Limb (tissue), 2 donors: ENCODE measurements around the gene PRKG1.

Source experiments
- DNase-seq, 2 donors: peaks; one replicate each; pipeline ENCODE4 v3.0.0-alpha.2; 2016; ENCODE audit errors: extremely low spot score in 2 of 2

The PRKG1 gene

GRCh38 chr10:51792678-51793077 lies 718.4 kb downstream of the PRKG1 start:
- no peak for DNase-seq

DNA sequence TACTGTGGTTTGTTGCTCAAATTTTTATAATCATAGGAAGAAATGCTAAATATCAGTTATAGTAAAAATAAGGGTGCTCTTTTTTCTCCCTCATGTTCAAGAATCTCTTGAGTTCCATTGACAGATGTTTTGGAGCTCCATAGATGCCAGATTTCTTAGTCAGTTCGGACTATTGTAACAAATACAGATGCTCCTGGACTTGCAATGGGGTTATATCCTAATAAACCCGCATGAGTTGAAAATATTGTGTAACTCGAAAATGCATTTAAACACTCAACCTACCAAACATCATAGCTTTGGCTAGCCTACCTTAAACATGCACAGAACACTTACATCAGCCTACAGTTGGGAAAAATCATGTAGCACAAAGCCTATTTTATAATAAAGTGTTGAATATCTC lies 725.8 kb downstream of the PRKG1 start:
- DNase-seq = no peak

DNA sequence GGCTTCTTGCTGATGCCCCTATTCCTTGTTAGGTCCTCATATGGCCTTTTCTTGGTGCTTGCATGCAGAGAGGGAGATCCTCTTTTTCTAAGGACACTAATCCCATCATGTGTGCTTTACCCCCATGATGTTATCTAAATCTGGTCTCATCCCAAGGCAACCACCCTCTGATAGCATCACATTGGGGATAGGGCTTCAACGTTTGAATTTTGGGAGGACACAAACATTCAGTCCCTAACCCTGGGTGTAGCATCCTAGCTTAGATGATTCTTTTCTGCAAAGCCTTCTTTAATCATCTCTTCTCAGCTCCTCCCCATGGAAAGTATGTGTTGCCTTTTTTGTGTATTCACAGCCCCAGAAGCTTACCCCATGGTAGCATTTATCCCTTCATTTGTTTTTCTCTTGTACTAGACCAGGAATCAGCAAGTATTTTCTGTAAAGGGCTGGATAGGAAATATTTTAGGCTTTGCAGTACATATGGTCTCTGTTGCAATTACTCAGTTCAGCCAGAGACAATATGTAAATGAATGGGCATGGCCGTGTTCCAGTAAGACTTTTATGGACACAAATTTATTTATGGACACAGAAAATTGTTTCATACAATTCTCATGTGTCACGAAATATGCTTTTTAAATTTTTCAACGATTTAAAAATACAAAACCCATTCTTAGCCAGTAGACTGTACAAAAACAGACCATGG lies 726.6 kb downstream of the PRKG1 start:
- DNase-seq = no peak

- DNase-seq = no peak
These were observed 727.7 kb downstream of the PRKG1 start for GRCh38 chr10:51802030-51802429.

DNA sequence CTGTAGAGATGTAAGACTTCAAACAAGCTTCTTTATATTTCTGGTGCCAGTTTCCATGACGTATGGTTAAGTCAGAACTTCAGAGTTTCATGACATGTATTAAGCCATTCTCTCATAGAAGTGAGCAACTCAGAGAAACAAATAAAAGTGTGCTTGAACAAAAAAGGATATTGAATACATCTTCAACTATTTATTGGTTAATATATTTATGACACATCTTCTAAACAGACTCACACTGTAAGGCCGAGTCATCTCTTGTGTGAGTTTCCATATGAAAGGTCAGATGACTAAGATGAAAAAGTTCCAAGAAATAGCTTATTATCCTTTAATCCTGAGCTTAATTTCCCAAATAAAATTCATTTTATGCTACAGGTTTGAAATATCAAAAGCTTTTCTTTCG lies 730.6 kb downstream of the PRKG1 start:
- no peak for DNase-seq

DNA sequence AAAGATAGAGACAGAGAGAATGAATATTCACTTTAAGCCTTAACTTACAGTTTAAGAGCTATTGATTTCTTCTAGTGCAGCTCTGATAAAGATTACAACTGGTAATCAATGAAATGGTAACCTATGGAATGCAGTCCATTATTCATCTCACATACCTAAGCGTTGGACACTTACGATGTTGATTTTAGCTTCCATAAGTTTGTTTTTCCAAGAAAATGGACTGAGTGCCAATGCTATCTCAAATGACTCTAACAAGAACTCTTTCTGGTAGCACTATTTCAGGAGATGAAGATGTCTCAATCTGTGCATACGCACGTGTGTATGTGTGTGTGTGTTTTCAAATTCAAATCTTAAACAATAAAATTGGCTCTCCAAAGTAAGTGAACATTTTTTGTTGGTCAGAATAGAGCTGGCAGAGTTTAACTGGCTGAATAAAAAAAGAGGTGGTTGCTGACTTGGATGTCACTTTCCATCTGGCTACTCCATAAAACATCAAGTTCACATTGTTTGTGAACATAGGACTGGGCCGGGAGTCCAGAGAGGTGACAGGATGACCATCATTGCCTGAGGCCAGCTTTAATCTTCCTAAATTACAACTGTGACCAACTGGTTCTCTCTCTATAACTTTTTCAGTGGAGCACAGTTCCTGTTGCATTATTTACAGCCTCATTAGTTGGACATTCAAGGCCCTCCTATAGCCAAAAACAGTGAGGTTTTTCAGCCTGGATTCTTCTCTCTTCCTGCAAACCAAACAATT lies 732.0 kb downstream of the PRKG1 start:
- DNase-seq = no peak

DNA sequence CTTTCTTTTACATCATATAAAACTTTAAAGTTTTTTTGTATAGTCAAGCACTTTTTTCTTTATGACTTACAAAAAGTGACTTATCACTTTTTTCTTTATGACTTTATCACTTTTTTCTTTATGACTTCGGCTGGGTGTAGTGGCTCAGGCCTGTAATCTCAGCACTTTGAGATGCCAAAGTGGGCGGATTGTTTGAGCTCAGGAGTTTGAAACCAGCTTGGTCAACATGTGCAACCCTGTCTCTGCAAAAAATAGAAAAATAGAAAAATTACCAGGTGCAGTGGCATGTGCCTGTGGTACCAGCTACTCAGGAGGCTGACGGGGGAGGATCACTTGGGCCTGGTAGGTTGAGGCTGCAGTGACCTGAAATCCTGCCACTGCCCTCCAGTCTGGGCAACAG lies 733.9 kb downstream of the PRKG1 start:
- DNase-seq = no peak

DNA sequence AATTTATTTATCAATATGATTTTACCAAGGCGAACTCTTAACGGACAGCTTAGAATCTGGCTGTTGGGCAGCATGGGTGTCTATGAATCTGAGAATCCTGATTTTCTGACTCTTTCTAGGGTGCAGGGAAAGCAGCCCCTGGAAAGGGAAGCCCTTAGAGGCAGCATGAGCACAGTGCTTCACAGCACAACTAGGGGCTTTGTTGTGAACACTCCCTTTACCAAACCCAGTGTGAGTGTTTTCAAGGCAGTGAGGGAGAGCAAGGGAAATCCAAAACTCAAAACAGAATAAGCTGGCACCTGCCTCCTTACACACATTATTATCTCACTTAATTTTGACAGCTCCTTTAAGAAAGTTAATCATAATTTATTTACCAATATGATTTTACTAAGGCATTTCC lies 741.4 kb downstream of the PRKG1 start:
- DNase-seq = no peak

- no peak for DNase-seq
These were observed 746.8 kb downstream of the PRKG1 start for GRCh38 chr10:51821045-51821444.

GRCh38 chr10:51821745-51822144 lies 747.5 kb downstream of the PRKG1 start:
- peak in 1 of 2 donors; percentile 24 for DNase-seq

- no peak for DNase-seq
These were observed 758.5 kb downstream of the PRKG1 start for GRCh38 chr10:51832652-51833383.

DNA sequence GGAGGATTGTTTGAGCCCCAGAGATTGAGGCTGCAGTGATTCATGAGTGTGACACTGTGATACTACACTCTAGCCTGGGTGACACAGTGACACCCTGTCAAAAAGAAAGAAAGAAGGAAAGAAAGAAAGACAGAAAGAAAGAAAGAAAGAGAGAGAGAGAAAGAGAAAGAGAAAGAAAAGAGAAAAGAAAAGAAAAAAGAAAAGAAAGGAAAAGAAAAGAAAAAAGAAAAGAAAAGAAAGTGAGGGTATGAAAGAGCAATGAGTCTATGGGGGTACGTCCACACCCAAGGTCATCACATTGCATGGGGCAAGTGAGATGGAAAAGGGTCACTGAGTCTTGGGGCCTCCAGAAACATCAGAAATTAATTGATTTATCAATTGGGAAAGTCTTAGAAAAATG lies 760.3 kb downstream of the PRKG1 start:
- no peak for DNase-seq

DNA sequence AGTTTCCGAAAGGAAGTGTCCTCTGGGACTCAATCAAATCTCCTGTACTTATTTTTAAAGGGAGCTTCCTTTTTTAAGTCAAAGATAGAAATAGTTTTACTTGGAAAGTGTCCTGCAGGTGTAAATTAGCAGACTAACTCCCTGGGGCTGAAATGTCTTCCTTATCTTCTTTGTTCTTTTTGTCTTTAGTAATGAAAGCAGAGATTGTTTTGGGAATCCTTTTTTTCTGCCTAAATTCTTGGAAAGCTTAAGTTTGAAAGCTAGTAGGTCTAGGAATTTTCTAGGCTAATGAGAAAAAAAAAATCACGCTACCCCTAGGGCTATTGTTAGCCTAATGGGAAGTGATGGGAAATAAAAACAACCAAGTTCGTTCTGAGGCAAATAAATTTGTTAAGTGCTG lies 764.2 kb downstream of the PRKG1 start:
- DNase-seq = no peak

- DNase-seq = no peak
These were observed 769.7 kb downstream of the PRKG1 start for GRCh38 chr10:51843966-51844365.

DNA sequence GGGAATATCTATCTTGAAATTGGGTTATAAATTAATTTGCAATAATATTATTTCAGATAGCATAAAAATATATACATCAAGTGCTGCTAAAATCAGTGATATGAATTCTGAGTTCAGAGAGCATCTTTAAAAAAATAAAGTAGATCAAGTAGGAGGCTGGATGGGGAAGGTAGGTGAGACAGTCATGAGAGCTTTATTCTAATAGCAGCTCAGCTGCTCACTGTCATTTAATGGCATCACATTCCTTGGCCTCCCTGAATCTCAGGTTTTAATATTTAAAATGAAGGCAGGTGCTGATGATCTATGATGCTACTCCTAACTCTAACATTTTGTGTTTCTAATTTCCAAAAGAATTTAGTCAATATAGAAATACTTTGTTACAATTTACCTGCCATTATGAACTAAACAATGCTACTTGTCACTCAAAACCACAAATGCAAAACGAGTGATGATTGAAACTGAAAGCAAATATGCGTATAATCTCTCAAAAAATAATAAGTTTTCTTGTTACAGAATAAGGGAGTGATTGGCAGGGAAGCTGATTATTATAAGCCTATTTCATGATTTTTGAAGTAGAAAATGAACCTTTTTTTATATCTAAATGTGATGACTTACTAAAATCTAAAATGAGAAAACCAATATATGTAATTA lies 772.7 kb downstream of the PRKG1 start:
- no peak for DNase-seq

- no peak for DNase-seq
These were observed 778.0 kb downstream of the PRKG1 start for GRCh38 chr10:51852297-51852696.

GRCh38 chr10:51857305-51857704 lies 783.0 kb downstream of the PRKG1 start:
- DNase-seq = no peak

GRCh38 chr10:51860257-51860656 lies 786.0 kb downstream of the PRKG1 start:
- DNase-seq = no peak

GRCh38 chr10:51861051-51861450 lies 786.8 kb downstream of the PRKG1 start:
- DNase-seq = no peak

- DNase-seq = no peak
These were observed 787.4 kb downstream of the PRKG1 start for GRCh38 chr10:51861731-51862130.

- DNase-seq = no peak
These were observed 787.9 kb downstream of the PRKG1 start for GRCh38 chr10:51862149-51862548.

- no peak for DNase-seq
These were observed 793.7 kb downstream of the PRKG1 start for GRCh38 chr10:51867956-51868355.
